Inferior parietal cortex (tissue), 1 donor: ENCODE measurements around the gene VPS9D1.
A peak's percentile ranks its signal among the peaks of the same experiment; 100 is the strongest.
"Not testable (repeated sequence)": the region's sequence is repeated elsewhere in the genome, so short reads cannot be mapped to it uniquely, and the experiment has no call there.

Experiments used
- DNase-seq: peaks from one replicate; pipeline ENCODE4 v3.0.0-alpha.2; 2016; ENCODE audit errors: extremely low spot score

The VPS9D1 gene

GRCh38 chr16:89664238-89664637 lies 56.5 kb downstream of the VPS9D1 start:
- not testable (repeated sequence) for DNase-seq

GRCh38 chr16:89661215-89661614 lies 59.5 kb downstream of the VPS9D1 start:
- no peak for DNase-seq

- no peak for DNase-seq
These were observed 60.6 kb downstream of the VPS9D1 start for GRCh38 chr16:89660146-89660545.

GRCh38 chr16:89658221-89658879 lies 62.3 kb downstream of the VPS9D1 start:
- DNase-seq: no peak

- peak; percentile 85 for DNase-seq
These were observed 63.1 kb downstream of the VPS9D1 start, which contains the start of the genes CHMP1A and SPATA33 for GRCh38 chr16:89657442-89658220. Gene CHMP1A (minus strand): TSS chr16:89657708. CDS start chr16:89657588, 120 bp downstream. Gene SPATA33 (plus strand): TSS chr16:89657836. CDS start chr16:89657912, 76 bp downstream.
